GM18519 (cell line): ENCODE data around the gene ZNF8.
"Not testable (repeated sequence)": the region's sequence is repeated elsewhere in the genome, so short reads cannot be mapped to it uniquely, and the experiment has no call there.

Experiments used
- ATAC-seq: cut with Tn5 transposase; IDR thresholded peaks from one replicate; pipeline ENCODE4 v1.9.1; 2021; ENCODE audit warnings: mild to moderate bottlenecking, moderate library complexity; ENCODE audit not compliant: unreplicated experiment, low FRiP score

Gene ZNF8

DNA sequence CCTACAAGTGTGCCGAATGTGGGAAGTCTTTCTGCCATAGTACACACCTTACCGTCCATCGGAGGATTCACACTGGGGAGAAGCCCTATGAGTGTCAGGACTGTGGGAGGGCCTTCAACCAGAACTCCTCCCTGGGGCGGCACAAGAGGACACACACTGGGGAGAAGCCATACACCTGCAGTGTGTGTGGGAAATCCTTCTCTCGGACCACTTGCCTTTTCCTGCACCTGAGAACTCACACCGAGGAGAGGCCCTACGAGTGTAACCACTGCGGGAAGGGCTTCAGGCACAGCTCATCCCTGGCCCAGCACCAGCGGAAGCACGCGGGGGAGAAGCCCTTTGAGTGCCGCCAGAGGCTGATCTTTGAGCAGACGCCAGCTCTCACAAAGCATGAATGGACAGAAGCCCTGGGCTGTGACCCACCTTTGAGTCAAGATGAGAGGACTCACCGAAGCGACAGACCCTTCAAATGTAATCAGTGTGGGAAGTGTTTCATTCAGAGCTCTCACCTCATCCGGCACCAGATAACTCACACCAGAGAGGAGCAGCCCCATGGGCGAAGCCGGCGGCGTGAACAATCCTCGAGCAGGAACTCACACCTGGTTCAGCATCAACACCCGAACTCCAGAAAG lies 16.1 kb downstream of the ZNF8 start:
- ATAC-seq: no peak

DNA sequence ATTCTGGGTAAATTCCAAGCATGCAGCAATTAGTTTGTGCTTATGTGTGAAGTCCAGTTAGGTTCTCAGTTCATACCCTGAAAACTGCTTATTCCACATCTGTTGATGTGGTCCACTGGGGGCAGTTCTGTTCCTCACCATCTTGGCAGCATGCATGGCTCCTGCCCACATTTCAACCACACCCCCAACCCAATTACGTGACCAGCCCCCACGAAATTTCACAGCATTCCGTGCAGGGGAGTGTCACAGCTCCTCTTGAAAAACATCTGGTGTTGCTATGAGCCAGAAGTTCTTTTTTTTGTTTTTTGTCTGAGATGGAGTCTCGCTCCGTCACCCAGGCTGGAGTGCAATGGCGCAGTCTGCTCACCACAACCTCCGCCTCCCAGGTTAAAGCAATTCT lies 17.3 kb downstream of the ZNF8 start:
- no peak for ATAC-seq

DNA sequence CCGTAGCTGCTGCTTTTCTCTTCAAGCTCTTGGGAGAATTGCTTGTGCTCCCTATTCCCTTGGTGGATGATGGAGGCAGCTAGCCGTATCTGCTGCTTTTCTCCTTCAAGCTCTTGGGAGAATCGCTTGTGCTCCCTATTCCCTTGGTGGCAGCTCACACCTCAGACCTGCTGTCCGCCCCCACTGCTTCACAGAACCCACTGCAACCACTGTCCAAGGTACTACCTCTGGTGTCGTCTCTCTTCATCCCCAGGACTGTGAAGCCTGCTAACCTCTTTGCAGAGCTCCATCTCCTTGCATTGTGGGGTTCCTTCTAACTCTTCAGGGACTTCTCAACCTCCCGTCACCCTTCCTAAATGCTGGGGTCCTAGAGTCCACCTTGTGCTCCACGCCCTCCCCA lies 21.9 kb downstream of the ZNF8 start:
- no peak for ATAC-seq

DNA sequence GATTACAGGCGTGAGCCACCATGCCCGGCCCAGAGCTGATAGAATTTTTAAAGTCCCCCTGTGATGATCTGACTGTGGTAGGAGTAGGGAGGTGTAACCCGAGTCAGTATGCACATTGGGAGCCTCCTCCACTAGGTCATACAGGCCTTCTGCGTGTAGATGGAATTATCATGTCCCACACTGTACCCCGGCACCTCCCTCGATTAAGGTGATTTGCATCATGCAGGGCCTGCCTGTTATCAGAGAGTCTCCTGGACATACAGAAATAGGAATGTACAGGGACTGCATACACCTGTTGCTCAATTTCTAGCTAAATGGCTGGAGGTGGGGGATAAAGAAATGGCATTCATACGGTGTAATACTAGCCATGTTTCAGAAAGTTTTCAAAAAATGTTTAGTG lies 25.5 kb downstream of the ZNF8 start:
- no peak for ATAC-seq

DNA sequence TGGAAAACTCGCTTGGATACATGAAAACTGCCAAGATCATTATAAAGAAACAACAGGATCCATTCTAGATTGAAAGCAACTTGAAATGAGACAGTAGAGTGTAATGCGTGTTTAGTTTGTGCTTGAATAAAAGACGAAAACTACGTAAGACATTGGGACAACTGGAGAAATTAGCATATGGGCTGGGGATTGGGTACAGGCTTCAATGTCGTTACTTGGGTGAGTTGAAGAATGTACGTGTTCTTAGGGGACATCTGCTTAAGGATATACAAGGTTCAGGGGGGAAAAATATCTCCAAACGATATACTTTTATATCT lies 26.0 kb downstream of the ZNF8 start:
- no peak for ATAC-seq

DNA sequence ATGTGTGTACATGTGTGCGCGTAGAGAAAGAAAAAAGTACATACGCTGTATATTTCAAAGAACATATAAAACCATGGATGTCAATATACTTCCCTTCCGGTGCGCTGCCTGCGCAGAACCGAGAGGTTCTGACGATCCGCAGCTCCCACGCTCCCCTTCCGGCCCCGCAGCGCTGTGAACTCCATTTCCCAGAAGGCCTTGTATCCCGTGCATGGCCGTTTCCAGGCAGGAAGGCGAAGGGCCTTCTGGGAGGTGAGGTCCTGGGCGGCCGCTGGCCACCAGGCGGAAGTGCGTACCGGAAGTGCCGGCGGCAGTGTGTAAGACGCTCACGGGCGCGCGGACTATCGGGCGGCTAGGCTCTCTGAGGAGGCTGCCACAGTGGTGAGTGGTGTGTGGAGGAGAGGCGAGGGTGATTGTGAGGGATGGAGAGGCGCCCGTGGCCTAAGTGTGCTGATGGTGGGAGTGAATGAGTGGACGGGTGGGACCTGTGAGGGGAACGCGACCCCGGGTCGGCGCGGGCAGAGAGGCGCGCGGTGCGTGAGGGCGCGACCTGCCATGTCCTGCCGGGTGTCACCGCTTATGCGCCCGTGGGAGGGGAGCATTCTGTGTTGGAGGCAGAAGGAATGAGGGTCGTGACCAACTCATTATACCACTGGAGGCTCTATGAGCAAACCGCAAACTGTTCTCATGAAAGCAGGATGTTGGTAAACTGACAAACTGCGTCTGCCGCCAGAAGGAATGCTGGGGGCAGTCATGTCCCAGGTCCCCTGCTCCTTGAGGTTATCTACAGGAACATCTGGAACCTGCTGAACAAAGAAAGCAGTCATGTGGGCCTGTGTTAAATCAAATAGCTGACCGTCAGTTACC lies 26.5 kb downstream of the ZNF8 start, which contains the start of gene ERVK3-1:
TSS of gene ERVK3-1 (plus strand) at position 313 of the 867 bp plus-strand sequence. CDS start 6,792 bp downstream, outside the sequence.
- peak; percentile 92 for ATAC-seq

DNA sequence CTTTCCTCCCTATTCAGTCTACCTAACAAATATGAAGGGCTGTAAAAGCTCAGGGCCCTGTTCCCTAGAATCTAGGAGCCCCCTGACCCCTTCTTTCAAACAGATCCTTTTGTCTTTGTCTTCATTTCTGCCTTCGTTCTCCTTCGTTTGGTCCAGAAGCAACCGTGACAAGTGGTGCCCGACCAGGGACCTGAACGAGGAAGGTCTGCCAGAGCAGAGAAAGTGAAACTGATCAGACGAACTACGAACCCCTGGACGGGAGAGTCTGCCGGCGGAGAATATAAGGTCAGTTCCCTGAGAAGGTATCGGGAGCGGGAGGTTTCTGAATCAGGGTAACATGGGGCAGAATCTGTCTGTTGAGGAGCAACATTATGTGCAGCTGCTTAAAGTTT lies 27.2 kb downstream of the ZNF8 start:
- ATAC-seq: no peak

DNA sequence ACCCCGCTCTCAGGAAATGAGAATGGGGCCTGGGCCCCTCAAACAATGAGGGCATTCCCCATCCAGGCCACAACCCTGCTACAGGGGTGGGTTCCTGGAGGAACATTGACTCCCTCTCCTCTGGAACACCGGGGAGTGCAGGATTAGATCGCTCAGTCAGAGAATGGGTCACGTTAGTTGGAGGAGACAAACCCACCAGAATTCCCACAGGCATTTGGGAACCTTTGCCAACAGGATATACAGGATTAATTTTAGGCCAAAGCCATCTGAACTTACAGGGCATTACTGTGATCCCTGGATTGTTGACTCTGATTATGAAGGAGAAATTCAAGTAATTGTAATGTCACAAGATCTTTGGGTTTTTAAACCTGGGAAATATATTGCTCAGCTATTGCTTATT lies 29.0 kb downstream of the ZNF8 start:
- no peak for ATAC-seq

DNA sequence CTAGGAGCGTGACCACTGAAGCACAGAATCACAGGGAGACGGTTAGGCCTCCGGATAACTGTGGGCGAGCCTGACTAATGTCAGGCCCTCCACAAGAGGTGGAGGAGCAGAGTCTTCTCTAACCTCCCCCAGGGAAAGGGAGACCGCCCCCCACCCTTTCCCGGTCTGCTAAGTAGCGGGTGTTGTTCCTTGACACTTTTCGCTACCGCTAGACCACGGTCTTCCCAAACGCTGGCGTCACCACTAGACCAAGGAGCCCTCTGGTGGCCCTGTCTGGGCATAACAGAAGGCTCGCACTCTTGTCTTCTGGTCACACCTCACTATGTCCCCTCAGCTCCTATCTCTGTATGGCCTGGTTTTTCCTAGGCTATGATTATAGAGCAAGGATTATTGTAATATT lies 31.9 kb downstream of the ZNF8 start:
- not testable (repeated sequence) for ATAC-seq

DNA sequence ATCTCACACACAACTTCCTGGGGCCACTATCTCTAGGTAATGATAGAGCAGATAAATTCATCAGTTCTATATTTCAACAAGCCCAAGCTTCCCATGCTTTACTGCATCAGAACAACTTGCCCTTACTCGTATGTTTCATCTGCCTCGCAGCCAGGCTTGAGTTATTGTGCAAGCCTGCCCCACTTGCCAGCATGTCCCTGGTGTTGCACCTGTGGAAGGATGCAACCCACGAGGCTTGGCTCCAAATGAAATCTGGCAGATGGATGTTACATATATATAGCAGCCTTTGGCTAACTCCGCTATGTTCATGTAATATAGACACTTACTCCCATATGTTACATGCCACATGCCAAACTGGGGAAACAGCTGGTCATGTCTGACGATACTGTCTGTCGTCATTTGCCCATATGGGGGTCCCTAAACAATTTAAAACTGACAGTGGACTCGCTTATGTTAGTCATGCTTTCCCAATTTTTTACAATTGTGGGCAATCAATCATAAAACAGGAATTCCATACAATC lies 32.6 kb downstream of the ZNF8 start:
- ATAC-seq: no peak

DNA sequence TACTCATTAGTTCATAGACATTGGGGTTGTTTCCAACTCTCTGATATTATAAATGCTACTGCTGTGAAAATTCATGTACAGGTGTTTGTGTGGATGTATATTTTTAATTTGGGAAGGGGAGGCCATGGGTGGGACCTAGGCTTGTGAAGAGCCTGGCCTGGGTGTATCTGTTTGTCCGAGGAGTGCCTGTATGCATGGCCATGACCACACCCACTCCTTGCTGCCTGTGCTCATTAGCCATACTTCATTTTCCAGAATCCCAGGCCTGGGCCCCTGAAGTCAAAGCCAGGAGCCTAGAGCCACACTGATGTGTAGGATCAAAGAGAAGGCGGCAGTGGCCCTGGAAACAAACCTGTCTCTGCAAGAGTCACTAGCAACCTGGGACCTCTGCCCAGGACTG lies 36.8 kb downstream of the ZNF8 start:
- ATAC-seq: no peak

DNA sequence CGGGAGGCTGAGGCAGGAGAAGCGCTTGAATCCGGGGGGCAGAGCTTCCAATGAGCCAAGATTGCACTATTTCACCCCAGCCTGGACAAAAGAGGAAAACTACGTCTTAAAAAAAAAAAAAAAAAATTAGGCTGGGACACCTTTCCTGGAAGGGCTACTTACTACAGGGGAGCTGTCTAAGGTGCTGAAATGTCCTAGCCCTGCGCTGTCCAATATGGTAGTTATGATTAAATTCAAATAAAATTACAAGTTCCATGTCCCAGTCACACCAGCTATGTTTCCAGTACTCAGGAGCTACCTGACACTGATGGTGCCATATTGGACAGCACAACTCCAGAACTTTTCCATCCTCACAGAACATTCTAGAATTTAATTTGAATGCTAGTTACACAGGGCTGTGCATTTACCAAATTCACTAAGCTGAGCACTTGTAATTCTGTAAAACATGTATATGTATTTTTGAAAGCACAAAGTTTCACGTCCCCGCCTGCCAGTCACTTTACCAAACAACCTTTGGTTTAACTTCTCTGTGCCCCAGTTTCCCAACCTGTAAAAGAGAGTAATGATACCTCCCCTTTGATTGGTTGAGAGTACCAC lies 38.8 kb downstream of the ZNF8 start:
- ATAC-seq: no peak

DNA sequence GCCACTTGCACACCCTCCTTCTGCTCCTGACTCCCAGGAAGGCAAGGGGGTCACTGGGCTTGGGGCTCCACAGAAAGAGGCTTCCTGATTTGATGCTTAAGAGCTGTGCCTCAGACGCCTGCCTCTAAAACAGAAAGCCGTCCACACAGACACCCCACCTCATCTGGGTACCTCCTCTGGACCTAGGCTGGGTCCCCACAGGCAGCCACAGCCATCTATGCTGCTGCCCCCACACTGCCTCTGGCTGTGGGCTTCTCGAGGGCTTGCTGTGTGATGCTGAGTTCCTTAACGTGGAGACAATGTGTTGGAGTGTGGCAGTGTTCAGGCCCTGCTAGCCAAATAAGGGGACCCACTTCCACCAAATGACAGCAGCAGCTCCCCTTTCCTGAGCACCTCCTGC lies 39.5 kb downstream of the ZNF8 start:
- ATAC-seq: no peak

DNA sequence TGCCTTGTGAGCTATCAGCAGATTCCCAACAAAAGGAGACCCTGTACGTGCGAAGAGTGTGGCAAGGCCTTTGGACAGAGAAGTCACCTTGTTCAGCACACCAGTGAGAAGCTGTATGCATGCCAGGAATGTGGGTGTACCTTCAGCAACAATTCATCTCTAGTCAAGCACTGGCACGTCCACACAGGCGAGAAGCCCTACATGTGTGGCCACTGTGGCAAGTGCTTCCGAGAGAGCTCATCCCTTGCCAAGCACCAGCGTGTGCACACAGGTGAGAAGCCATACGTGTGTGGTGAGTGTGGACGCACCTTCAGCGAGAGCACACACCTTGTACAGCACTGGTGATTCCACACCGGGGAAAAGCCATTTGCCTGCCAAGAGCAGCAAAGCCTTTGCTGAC lies 40.5 kb downstream of the ZNF8 start:
- ATAC-seq: no peak

DNA sequence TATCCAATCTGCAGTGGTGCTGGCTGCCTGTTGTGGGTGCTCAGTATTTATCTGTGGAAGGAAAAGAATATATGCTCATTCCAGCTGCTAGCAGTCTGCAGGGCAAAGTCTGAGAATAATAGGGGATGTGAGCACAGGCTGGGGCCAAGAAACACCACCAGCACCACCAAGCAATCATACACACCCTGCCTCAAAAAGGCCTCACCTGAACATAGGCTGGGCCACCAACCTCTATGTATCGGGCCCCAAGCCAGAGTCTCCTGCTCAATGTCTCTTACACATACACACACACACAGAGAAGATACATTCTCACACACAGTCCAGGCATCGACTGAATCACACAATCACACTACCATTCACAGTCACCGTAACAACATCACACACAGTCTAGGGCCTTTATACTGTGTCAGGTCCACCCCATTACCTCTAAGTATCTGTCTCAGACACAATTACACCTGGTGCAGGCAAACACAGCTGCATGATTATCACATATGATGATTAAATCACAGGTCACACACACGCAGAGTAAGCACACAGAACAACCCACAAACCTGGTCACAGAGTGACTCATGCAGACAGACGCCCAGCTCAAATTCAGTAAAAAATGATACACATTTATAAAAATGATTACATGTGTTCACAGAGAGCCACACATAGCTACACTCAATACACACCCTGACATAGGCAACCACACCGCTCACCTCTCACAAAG lies 46.7 kb downstream of the ZNF8 start:
- ATAC-seq: no peak

DNA sequence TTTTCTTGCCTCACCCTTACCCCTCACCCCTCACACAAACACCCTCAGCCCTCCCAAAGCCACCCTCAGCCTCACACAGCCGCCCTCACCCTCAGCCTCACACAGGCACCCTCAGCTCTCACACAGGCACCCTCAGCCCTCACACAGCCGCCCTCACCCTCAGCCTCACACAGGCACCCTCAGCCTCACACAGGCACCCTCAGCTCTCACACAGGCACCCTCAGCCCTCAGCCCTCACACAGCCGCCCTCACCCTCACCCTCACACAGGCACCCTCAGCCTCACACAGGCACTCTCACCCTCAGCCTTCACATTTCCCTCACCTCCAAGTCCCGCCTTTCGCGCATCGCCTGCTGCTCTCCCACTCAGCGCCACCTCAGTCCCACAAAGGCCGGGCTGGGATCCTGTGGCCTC lies 47.8 kb downstream of the ZNF8 start:
- ATAC-seq: no peak

DNA sequence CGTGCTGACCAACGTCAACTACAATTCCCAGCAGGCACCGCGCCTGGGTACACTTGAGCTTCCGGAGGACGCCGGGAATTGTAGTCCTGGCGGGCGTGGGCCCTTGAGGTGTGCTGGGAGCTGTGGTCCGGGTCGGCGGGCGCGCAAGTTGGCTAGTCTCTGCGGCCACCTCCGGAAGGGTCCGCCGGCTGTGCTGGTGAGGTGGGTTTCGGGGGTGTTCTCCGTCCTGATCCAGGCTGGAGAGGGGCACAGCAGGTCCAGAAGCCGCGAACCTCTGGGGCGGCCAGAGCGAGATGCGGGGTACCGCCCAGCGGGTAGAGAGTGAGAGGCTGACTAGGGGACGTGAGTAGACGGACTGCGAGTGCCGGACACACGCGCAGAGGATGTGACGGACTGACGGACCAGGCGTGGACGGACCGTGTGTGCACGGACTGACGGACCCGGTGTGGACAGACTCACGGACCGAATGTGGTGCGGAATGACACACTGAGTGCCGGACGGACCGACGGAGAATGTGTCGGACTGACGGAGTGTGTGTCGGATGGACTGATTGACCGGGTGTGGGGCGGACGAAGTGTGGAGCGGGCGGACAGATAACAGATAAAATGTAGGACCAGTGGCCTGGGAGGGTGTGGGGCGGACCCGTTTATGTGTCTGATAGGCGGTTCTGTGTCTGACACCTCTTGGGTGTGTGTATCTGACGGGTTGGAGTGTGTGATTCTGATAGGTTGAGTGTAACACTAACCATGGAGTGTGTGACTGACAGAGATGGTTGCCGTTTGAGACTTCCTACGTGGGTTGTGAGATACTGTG lies 48.4 kb downstream of the ZNF8 start, which contains the start of gene ZSCAN22:
TSS of gene ZSCAN22 (plus strand) at position 81 of the 813 bp plus-strand sequence. CDS start 7,809 bp downstream, outside the sequence.
- peak; percentile 70 for ATAC-seq

DNA sequence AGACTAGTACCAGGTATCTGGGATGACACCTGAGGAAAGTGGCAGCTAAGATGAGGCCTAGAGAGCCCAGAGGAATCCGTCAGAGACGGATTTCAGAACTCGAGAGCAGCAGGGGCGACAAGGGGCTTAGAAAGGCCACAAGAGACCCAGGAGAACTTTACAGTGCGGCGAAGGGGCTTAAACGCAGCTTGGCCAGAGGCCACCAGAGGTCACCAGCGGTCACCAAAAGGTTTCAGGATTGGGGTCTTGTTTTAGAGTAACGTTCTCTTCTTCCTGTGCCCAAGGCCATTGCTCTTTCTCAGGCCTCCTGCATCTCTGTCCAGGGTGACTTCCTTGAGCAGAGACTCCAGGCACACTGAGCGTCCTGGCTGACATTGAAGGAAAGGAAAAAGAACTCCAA lies 50.2 kb downstream of the ZNF8 start:
- no peak for ATAC-seq

DNA sequence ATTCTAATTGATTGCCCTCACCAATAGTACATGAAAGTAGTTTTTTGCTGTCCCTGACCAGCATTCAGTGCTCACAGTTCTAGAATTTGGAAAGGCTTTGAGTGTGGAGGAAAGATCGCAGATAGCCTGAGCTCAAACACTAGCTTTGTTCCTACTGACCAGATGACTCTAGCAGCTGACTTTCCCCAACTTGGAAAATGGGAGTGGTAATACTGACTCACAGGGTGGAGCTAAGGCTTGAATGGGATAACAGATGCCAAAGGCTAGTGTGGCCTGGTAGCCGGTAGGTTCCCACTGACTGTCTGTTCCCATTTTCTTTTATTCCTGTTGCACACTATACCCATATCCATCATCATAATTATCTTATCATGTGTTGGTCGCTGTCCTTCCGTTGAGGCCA lies 51.7 kb downstream of the ZNF8 start:
- no peak for ATAC-seq

DNA sequence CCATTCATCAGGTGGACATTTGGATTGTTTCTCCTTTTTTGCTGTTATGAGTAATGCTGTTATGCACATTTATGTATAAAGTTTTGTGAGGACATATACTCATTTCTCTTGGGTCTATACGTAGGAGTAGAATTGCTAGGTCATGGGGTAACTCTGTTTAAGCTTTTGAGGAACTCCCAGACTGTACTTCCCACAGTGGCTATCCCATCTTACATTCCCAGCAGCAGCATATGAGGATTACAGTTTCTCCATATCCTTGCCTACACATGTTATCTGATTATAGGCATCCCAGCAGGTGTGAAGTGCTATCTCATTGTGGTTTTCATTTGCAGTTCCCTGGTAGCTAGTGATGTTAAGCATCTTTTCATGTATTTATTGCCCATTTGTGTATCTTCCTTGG lies 53.9 kb downstream of the ZNF8 start:
- ATAC-seq: no peak
